ENCODE results near the gene CCDC187.
A peak's percentile ranks its signal among the peaks of the same experiment; 100 is the strongest.

The CCDC187 gene

DNA sequence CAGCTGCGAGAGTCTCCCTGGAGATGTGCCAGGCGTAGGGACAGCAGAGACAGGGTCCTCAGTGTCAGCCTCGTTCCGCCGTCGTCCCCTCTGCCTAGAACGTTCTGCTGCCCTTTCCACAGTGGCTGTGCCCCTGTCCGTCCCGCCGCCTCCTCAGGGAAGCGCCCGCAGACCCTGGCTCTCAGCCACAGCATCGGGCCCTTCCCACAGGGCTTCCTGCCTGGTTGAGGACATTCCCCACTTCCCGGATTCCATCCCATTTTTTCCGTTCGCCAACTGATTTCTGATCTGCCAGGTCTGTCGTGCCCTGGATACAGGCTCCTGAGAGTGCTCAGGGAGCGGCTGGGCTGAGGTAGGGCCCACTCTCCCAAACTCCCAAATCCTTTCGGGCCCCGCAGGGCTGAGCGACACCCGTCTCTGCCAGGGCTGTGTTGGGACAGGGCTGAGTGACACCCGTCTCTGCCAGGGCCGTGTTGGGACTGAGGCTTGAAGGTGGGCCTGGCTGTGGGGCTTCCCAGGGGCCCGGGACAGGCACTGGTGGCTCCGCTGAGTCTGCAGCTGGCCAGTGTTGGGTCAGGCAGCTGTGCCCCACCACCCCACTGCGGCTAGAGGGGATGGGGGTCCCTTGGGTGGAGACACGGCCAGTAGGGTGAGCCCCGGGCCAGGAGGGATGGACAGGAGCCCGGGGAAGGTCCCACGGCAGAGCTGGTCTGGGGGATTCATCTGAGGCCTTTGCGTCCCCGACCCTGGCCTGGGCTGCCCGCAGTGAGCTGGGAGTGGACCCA is 43.8 kb upstream of the CCDC187 start:
- peak overlapping the region; percentile 16 for H3K27ac ChIP-seq
- ChIA-PET CTCF (interaction anchor here (3.0 kb wide), 1 partner anchor 15 kb away, joined by 23 read pairs; the partner anchor contains the start of gene DNLZ), POLR2A (ENCODE audit: low non-redundant PET) (no interaction called here)
- TF ChIP-seq, protein P1, sequence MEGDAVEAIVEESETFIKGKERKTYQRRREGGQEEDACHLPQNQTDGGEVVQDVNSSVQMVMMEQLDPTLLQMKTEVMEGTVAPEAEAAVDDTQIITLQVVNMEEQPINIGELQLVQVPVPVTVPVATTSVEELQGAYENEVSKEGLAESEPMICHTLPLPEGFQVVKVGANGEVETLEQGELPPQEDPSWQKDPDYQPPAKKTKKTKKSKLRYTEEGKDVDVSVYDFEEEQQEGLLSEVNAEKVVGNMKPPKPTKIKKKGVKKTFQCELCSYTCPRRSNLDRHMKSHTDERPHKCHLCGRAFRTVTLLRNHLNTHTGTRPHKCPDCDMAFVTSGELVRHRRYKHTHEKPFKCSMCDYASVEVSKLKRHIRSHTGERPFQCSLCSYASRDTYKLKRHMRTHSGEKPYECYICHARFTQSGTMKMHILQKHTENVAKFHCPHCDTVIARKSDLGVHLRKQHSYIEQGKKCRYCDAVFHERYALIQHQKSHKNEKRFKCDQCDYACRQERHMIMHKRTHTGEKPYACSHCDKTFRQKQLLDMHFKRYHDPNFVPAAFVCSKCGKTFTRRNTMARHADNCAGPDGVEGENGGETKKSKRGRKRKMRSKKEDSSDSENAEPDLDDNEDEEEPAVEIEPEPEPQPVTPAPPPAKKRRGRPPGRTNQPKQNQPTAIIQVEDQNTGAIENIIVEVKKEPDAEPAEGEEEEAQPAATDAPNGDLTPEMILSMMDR (conservative IDR thresholded peaks at IDR 0.05; ENCODE audit: low read depth), result no peak
- DNase-seq (ENCODE audit: low spot score), result no peak

DNA sequence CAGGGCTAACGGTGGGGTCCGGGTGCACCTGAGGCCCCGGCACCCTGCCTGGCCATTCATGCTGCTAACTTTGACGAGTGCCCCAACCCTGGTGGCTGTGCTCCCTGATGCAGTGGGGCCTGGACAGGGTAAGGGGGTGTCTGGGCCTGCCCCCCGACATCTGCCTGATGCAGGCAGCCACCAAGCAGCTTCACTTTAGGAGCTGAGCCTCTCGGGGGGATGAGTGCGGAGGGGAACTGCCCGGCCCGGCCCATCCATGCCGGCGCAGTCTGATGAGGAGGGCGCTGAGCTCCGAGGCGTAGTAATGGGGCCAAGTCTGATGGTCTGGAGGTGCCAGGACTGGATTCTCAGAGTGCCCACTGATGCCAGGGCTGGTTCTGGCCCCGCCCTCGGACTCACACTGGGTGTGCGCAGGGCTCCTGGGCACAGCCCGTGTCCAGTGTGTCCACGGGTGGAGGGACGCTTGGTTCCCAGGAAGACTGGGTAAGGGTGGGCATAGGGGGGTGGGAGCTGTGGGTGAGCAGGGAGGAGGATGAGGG is 43.1 kb upstream of the CCDC187 start:
- ChIA-PET CTCF (interaction anchor here (3.0 kb wide), 1 partner anchor 16 kb away, joined by 23 read pairs; the partner anchor contains the start of gene DNLZ), POLR2A (ENCODE audit: low non-redundant PET) (no interaction called here)
- no peak for DNase-seq (ENCODE audit: low spot score)
- TF ChIP-seq, protein P1 (conservative IDR thresholded peaks at IDR 0.05; ENCODE audit: low read depth), result no peak
- peak overlapping the region; percentile 84 for H3K27ac ChIP-seq

DNA sequence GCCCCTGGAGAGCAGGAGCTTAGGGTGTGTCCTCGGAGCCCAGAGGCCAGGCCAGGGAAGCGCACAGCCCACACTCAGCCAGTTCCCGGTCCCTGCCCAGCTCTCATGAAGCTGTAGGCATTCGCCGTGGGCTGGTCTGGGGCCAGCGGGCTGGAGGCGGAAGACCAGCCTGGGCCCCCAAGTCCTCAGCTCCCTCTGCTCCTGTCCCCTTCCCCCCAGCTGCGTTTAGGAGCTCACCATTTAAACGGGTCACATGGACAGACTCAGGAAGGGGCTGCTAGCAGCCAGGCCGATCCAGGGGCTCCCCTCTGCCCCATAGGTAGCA is 42.2 kb upstream of the CCDC187 start:
- TF ChIP-seq, protein P1 (conservative IDR thresholded peaks at IDR 0.05; ENCODE audit: low read depth), result no peak; the same call in 1 of the 2 replicates
- no peak for DNase-seq (ENCODE audit: low spot score)
- peak overlapping the region; percentile 84 for H3K27ac ChIP-seq
- POLR2A ChIA-PET (ENCODE audit: low non-redundant PET), result interaction anchor here (0.5 to 2.2 kb wide), 2 partner anchors 17 to 33 kb away, joined by 3 to 12 read pairs; no protein-coding TSS in a partner anchor
- CTCF ChIA-PET, result interaction anchor here (0.6 to 3.0 kb wide), 14 partner anchors 10 to 209 kb away, joined by 3 to 23 read pairs (median 3); partner anchors contain the start of gene DNLZ

DNA sequence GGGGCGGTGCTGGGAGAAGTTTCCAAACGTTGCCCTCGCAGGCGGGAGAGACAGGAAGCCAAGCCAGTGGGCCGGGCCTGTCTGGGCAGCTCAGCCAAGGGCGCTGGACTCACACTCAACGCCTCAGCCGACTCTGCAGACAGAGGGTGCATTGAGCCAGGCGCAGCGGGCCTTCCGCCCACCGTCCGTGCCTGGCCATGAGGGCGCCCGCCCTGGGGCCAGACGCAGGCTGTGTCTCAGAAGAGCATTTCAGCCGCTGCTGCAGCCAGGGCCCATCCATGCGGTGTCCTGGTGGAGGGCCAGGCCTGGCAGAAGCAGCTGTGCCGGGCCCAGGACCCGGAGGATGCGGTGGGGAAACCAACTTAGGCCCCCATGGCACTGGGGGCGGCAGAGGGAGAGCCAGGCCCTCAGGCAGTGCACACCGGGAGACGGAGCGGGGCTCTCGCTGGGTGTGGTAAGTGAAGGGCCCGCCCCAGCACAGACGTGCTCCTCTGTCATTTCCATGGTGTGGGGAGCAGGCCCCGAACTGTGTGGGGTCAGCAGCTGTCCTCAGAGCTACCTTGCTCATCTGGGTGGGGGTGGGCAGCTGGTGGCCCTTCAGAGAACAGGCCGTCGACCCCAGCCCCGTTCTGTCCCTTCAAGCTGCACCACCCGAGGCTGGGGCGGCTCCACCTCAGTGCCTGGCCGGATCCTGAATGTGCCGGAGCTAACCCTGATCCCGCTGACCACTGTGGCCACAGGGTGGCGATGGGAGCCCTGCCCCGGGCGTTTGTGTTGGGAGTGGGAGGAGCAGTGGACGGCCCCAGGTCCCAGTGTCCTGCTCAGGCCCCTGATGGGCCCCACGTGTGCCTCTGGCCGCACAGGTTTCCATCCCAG is 41.6 kb upstream of the CCDC187 start:
- DNase-seq (ENCODE audit: low spot score), result no peak
- ChIA-PET POLR2A (ENCODE audit: low non-redundant PET) (interaction anchor here (0.5 to 2.2 kb wide), 4 partner anchors 10 to 68 kb away, joined by 3 to 12 read pairs (median 4); no protein-coding TSS in a partner anchor), CTCF (interaction anchor here (0.5 to 3.0 kb wide), 18 partner anchors 9 to 842 kb away, joined by 3 to 23 read pairs (median 3); partner anchors contain the start of gene DNLZ)
- TF ChIP-seq, protein P1 (conservative IDR thresholded peaks at IDR 0.05; ENCODE audit: low read depth), result no peak; the same call in 1 of the 2 replicates
- H3K27ac ChIP-seq, result peak overlapping the region; percentile 84

DNA sequence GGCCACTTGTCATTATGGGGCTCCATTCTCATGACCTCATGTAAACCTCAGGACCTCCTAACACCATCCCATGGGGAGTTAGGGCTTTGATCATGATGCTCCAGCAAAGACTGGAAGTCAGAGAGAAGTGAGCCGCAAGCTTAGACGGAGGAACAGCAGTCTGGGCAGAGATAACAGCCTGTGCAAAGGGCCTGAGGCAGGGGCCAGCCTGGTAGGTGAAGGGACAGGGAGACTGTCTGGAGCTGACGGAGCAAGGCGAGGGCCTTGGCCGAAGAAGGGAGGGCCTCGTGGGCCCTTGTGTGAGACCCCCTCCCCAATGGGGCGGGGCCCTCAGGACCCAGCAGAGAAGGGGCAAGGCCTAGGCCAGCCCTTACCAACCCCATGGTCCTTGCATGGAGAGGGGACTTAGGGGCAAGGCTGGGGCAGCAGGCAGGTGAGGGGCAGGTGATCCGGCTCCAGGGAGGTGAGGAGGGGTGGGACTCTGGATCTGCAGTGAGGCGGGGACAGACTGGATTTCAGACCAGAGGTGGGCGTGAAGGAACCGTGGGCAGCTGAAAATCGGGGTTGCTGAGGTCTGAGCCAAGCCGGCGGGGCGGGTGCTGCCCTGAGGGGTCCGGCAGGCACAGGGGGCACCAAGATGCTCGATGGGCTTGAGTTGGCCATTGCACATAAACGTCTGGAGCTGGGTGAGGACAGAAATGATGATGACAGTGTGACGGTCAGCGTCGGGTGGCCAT is 40.8 kb upstream of the CCDC187 start:
- ChIA-PET POLR2A (ENCODE audit: low non-redundant PET) (interaction anchor here (0.8 to 2.2 kb wide), 2 partner anchors 18 to 69 kb away, joined by 4 to 12 read pairs; no protein-coding TSS in a partner anchor), CTCF (interaction anchor here (0.6 to 3.0 kb wide), 6 partner anchors 16 to 56 kb away, joined by 3 to 23 read pairs (median 4); partner anchors contain the start of gene DNLZ)
- H3K27ac ChIP-seq, result peak overlapping the region; percentile 84
- TF ChIP-seq, protein P1 (conservative IDR thresholded peaks at IDR 0.05; ENCODE audit: low read depth), result no peak
- DNase-seq (ENCODE audit: low spot score), result no peak
